Measurements from ENCODE around the gene GALNTL6. TPM values are rescaled to one million over a fixed set of nuclear protein-coding genes. Genes with fewer than 3 reads are reported as not detected.

GALNTL6 gene
- total and polyA plus RNA-seq, 2 of the 4 experiments (the other 2 are of a cell fraction): under 0.01 TPM; not detected in 1

GRCh38 chr4:172177382-172177781 lies 364.2 kb downstream of the GALNTL6 start:
- Histone ChIP-seq H4K8ac (ENCODE audit: low read depth in 2 of 2, low read length in 2 of 2) (no peak overlapping the region), H3K14ac (replicated peaks; ENCODE audit: low read depth, low read length) (no peak overlapping the region), H3K9me1 (ENCODE audit: insufficient read depth, low read length) (no peaks in the 10 kb centered on the region), H2AK9ac (replicated peaks; ENCODE audit: low read depth, low read length, poor library complexity) (no peak overlapping the region), H3K23ac (ENCODE audit: low read depth, low read length) (no peak overlapping the region), H2AK5ac (ENCODE audit: low read depth, low read length) (no peak overlapping the region), H3K9ac (ENCODE audit: low read depth, low read length) (no peak overlapping the region), H2BK5ac (ENCODE audit: low read depth, low read length, poor library complexity, severe bottlenecking) (no peak overlapping the region), H2AFZ (replicated peaks; ENCODE audit: low read length, poor library complexity) (no peak overlapping the region), H2BK20ac (ENCODE audit: low read depth, low read length) (no peak overlapping the region), H2BK120ac (ENCODE audit: low read depth, low read length) (no peak overlapping the region), H3K4me1 (ENCODE audit: control insufficient read depth, insufficient read depth, low read length) (no peaks in the 10 kb centered on the region), H3K9me3 (ENCODE audit: control insufficient read depth, insufficient read depth, low read length) (peaks cover 2% of the 10 kb centered on the region; the same call in 1 of the 2 replicates), H4K5ac (ENCODE audit: low read depth, low read length) (no peak overlapping the region), H3K18ac (ENCODE audit: low read depth, low read length) (no peak overlapping the region), H4K20me1 (ENCODE audit: insufficient read depth, low read length) (no peaks in the 10 kb centered on the region), H3K4me3 (ENCODE audit: insufficient read depth, low read depth, low read length) (no peak overlapping the region), H2BK15ac (ENCODE audit: low read depth, low read length) (no peak overlapping the region), H4K91ac (ENCODE audit: insufficient read depth, low read depth, low read length) (no peak overlapping the region), H3K27me3 (ENCODE audit: control insufficient read depth, insufficient read depth, low read length) (no peaks in the 10 kb centered on the region), H3K79me1 (ENCODE audit: low read depth in 1 of 2, low read length in 2 of 2) (no peaks in the 10 kb centered on the region), H3K56ac (ENCODE audit: extremely low read depth, insufficient read depth, low read length) (no peak overlapping the region), H3K4ac (ENCODE audit: low read depth, low read length) (no peak overlapping the region), H3K27ac (ENCODE audit: insufficient read depth, low read length) (no peak overlapping the region), H3K4me2 (ENCODE audit: low read depth, low read length) (no peak overlapping the region), H3K36me3 (ENCODE audit: control insufficient read depth, insufficient read depth, low read length) (no peaks in the 10 kb centered on the region)
- in situ Hi-C loops (cut with MboI; ENCODE audit: low sequenced_read_pairs): no loop called here
- dilution Hi-C loops (cut with HindIII; ENCODE audit: low sequenced_read_pairs, unreplicated experiment): no loop called here
- intact Hi-C loops (cut with micrococcal nuclease): no loop called here
- ATAC-seq (ENCODE audit: low read depth): no peak
- POLR2A ChIA-PET (ENCODE audit: unreplicated experiment): no interaction called here
- no peak for DNase-seq
- CTCF ChIA-PET: no interaction called here
- no peak for TF ChIP-seq POLR2A (IDR thresholded peaks at IDR 0.05; ENCODE audit: low read depth, low read length)
- TF ChIP-seq FOS (IDR thresholded peaks at IDR 0.05; ENCODE audit: low read depth, low read length): no peak
- no TSS peak for BruUV-seq (replicated peaks)
